HEK293 (cell line): Measurements from ENCODE around the gene OPTN.

ENCODE experiments used
- BCL11A ChIP-seq: fragments of 450-650 bp; formaldehyde crosslinking; IDR thresholded peaks from 2 replicates; pipeline ENCODE4 v1.5.1; 2016; ENCODE audit warnings: low read depth, missing biosample characterization, missing genetic modification characterization
- EGR2 ChIP-seq: fragments of 450-650 bp; formaldehyde crosslinking; IDR thresholded peaks from 2 replicates; pipeline ENCODE4 v1.5.1; 2016; ENCODE audit warnings: low read depth, missing biosample characterization, missing genetic modification characterization
- ELK4 ChIP-seq: IDR thresholded peaks from 2 replicates; pipeline ENCODE4 v1.6.1; 2011; ENCODE audit warnings: mild to moderate bottlenecking, low read depth, low read length, borderline replicate concordance
- KLF10 ChIP-seq: fragments of 450-650 bp; IDR thresholded peaks from 2 replicates; pipeline ENCODE4 v1.5.1; 2018; ENCODE audit warnings: missing biosample characterization, mild to moderate bottlenecking, missing genetic modification characterization
- MZF1 ChIP-seq: fragments of 450-650 bp; formaldehyde crosslinking; IDR thresholded peaks from 2 replicates; pipeline ENCODE4 v1.5.1; 2017; ENCODE audit warnings: missing biosample characterization, missing genetic modification characterization, borderline replicate concordance
- PRDM1 ChIP-seq: fragments of 450-650 bp; formaldehyde crosslinking; IDR thresholded peaks from 2 replicates; pipeline ENCODE4; 2016; ENCODE audit warnings: missing biosample characterization, missing genetic modification characterization
- TCF7L2 ChIP-seq: IDR thresholded peaks from 2 replicates; pipeline ENCODE4 v1.6.1; 2011; ENCODE audit warnings: low read depth, mild to moderate bottlenecking, inconsistent platforms, low read length, moderate library complexity, borderline replicate concordance
- YY1 ChIP-seq: fragments of 450-650 bp; formaldehyde crosslinking; IDR thresholded peaks from 2 replicates; pipeline ENCODE4 v1.5.1; 2018; ENCODE audit warnings: missing biosample characterization, missing genetic modification characterization
- ZBTB17 ChIP-seq: fragments of 450-650 bp; formaldehyde crosslinking; IDR thresholded peaks from 2 replicates; pipeline ENCODE4 v1.5.1; 2016; ENCODE audit warnings: missing biosample characterization, missing genetic modification characterization
- ZFP41 ChIP-seq: fragments of 450-650 bp; formaldehyde crosslinking; IDR thresholded peaks from 2 replicates; pipeline ENCODE4 v1.5.1; 2016; ENCODE audit warnings: missing biosample characterization, missing genetic modification characterization, borderline replicate concordance
- ZNF132 ChIP-seq: fragments of 450-650 bp; formaldehyde crosslinking; IDR thresholded peaks from 2 replicates; pipeline ENCODE4 v1.5.1; 2017; ENCODE audit warnings: missing biosample characterization, missing genetic modification characterization, borderline replicate concordance
- ZNF223 ChIP-seq: fragments of 450-650 bp; formaldehyde crosslinking; IDR thresholded peaks from 2 replicates; pipeline ENCODE4 v1.5.1; 2016; ENCODE audit warnings: missing biosample characterization, missing genetic modification characterization
- ZNF266 ChIP-seq: fragments of 450-650 bp; formaldehyde crosslinking; IDR thresholded peaks from 2 replicates; pipeline ENCODE4 v1.5.1; 2016; ENCODE audit warnings: missing biosample characterization, missing genetic modification characterization, low read depth
- ZNF37A ChIP-seq: fragments of 450-650 bp; IDR thresholded peaks from 2 replicates; pipeline ENCODE4 v1.5.1; 2018; ENCODE audit warnings: missing biosample characterization, missing genetic modification characterization
- ZNF501 ChIP-seq: fragments of 450-650 bp; formaldehyde crosslinking; IDR thresholded peaks from 2 replicates; pipeline ENCODE4 v1.5.1; 2016; ENCODE audit warnings: missing biosample characterization, missing genetic modification characterization
- ZNF529 ChIP-seq: fragments of 450-650 bp; formaldehyde crosslinking; IDR thresholded peaks from 2 replicates; pipeline ENCODE4 v1.5.1; 2017; ENCODE audit warnings: missing genetic modification characterization, missing biosample characterization; ENCODE audit not compliant: insufficient replicate concordance
- ZNF623 ChIP-seq: fragments of 450-650 bp; formaldehyde crosslinking; IDR thresholded peaks from 2 replicates; pipeline ENCODE4 v1.5.1; 2016; ENCODE audit warnings: missing biosample characterization, missing genetic modification characterization
- ZNF76 ChIP-seq: fragments of 450-650 bp; formaldehyde crosslinking; IDR thresholded peaks from 2 replicates; pipeline ENCODE4; 2016; ENCODE audit warnings: low read depth, missing biosample characterization, missing genetic modification characterization, borderline replicate concordance
- ZNF785 ChIP-seq: fragments of 450-650 bp; formaldehyde crosslinking; IDR thresholded peaks from 2 replicates; pipeline ENCODE4 v1.5.1; 2016; ENCODE audit warnings: missing biosample characterization, missing genetic modification characterization
- ZNF791 ChIP-seq: fragments of 450-650 bp; formaldehyde crosslinking; IDR thresholded peaks from 2 replicates; pipeline ENCODE4 v1.5.1; 2016; ENCODE audit warnings: missing biosample characterization, missing genetic modification characterization
- ZNF837 ChIP-seq: fragments of 450-650 bp; formaldehyde crosslinking; IDR thresholded peaks from 2 replicates; pipeline ENCODE4 v1.5.1; 2016; ENCODE audit warnings: missing biosample characterization, missing genetic modification characterization
- ZNF843 ChIP-seq: fragments of 450-650 bp; formaldehyde crosslinking; IDR thresholded peaks from 2 replicates; pipeline ENCODE4 v1.5.1; 2016; ENCODE audit warnings: missing biosample characterization, missing genetic modification characterization
- ZSCAN30 ChIP-seq: fragments of 450-650 bp; IDR thresholded peaks from 2 replicates; pipeline ENCODE4 v1.5.1; 2018; ENCODE audit warnings: missing biosample characterization, mild to moderate bottlenecking, missing genetic modification characterization, moderate library complexity
- TF ChIP-seq, protein P1 (sequence below): fragments of 450-650 bp; formaldehyde crosslinking; IDR thresholded peaks from 2 replicates; pipeline ENCODE4 v1.5.1; 2016; ENCODE audit warnings: missing biosample characterization, missing genetic modification characterization
- TF ChIP-seq, protein P2 (sequence below): fragments of 450-650 bp; formaldehyde crosslinking; IDR thresholded peaks from 2 replicates; pipeline ENCODE4 v1.5.1; 2016; ENCODE audit warnings: missing biosample characterization, missing genetic modification characterization
- TF ChIP-seq, protein P3 (sequence below): fragments of 450-650 bp; formaldehyde crosslinking; conservative IDR thresholded peaks from 2 replicates; pipeline ENCODE4 v1.5.1; 2016; ENCODE audit warnings: low read depth, missing biosample characterization, missing genetic modification characterization

Gene OPTN

DNA sequence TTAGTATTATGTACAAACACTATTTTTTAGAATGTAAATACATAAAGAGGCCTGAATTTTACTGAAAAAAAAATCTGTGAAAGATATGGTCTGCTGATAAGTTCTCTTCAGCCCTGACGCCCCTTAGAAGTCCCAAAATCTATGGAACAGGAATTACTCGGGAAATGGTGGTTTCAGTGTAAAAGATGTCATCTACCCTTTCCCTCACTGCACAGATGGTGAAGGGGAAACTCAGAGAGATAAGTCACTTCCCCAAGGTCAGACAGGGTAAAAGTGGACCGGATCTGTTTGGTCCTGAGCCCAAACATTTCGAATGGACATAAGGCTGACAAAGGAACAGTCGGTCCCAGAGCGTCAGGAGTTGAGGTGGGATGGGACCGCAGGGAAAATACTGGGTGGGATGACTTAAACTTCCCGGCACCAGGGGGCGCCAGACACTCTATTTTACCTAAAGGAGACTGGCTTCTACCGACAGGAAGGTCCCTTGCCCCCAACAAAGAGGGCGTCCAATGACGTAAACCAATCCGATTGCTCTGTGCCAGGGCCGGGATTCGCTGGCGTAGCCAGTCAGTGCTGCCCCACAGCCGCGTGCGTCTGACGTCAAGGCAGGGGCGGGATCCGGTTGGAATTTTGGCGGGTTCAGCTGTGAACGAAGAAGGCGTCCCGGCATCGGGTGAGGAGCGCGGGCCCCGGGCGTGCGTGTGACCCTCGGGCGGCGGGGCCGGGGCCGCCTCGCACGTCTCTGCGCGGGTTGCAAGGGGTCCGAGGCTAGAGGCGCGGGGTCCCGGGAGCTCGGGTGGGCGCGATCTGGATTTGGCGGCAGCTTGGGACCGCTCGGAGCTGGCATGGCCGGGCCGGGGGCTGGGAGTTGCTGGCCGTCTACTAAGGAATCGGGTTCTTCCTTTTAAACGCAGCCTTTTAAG lies 61.2 kb downstream of the OPTN start, which contains the start of gene MCM10 (continued):
- TF ChIP-seq, protein P1, sequence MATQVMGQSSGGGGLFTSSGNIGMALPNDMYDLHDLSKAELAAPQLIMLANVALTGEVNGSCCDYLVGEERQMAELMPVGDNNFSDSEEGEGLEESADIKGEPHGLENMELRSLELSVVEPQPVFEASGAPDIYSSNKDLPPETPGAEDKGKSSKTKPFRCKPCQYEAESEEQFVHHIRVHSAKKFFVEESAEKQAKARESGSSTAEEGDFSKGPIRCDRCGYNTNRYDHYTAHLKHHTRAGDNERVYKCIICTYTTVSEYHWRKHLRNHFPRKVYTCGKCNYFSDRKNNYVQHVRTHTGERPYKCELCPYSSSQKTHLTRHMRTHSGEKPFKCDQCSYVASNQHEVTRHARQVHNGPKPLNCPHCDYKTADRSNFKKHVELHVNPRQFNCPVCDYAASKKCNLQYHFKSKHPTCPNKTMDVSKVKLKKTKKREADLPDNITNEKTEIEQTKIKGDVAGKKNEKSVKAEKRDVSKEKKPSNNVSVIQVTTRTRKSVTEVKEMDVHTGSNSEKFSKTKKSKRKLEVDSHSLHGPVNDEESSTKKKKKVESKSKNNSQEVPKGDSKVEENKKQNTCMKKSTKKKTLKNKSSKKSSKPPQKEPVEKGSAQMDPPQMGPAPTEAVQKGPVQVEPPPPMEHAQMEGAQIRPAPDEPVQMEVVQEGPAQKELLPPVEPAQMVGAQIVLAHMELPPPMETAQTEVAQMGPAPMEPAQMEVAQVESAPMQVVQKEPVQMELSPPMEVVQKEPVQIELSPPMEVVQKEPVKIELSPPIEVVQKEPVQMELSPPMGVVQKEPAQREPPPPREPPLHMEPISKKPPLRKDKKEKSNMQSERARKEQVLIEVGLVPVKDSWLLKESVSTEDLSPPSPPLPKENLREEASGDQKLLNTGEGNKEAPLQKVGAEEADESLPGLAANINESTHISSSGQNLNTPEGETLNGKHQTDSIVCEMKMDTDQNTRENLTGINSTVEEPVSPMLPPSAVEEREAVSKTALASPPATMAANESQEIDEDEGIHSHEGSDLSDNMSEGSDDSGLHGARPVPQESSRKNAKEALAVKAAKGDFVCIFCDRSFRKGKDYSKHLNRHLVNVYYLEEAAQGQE, result no peak
- TF ChIP-seq ZNF76 (tag by site-specific recombination), result peak; percentile 66
- TF ChIP-seq ZNF266 (tag by site-specific recombination), result no peak
- TF ChIP-seq TCF7L2, result no peak
- TF ChIP-seq, protein P2, sequence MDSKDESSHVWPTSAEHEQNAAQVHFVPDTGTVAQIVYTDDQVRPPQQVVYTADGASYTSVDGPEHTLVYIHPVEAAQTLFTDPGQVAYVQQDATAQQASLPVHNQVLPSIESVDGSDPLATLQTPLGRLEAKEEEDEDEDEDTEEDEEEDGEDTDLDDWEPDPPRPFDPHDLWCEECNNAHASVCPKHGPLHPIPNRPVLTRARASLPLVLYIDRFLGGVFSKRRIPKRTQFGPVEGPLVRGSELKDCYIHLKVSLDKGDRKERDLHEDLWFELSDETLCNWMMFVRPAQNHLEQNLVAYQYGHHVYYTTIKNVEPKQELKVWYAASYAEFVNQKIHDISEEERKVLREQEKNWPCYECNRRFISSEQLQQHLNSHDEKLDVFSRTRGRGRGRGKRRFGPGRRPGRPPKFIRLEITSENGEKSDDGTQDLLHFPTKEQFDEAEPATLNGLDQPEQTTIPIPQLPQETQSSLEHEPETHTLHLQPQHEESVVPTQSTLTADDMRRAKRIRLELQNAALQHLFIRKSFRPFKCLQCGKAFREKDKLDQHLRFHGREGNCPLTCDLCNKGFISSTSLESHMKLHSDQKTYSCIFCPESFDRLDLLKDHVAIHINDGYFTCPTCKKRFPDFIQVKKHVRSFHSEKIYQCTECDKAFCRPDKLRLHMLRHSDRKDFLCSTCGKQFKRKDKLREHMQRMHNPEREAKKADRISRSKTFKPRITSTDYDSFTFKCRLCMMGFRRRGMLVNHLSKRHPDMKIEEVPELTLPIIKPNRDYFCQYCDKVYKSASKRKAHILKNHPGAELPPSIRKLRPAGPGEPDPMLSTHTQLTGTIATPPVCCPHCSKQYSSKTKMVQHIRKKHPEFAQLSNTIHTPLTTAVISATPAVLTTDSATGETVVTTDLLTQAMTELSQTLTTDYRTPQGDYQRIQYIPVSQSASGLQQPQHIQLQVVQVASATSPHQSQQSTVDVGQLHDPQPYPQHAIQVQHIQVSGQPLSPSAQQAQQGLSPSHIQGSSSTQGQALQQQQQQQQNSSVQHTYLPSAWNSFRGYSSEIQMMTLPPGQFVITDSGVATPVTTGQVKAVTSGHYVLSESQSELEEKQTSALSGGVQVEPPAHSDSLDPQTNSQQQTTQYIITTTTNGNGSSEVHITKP, result peak; percentile 45
- TF ChIP-seq ZNF223 (tag by site-specific recombination), result no peak
- TF ChIP-seq PRDM1 (tag by site-specific recombination), result no peak
- TF ChIP-seq EGR2 (tag by site-specific recombination), result peak; percentile 25; the same call in 1 of the 2 replicates
- TF ChIP-seq, protein P3, sequence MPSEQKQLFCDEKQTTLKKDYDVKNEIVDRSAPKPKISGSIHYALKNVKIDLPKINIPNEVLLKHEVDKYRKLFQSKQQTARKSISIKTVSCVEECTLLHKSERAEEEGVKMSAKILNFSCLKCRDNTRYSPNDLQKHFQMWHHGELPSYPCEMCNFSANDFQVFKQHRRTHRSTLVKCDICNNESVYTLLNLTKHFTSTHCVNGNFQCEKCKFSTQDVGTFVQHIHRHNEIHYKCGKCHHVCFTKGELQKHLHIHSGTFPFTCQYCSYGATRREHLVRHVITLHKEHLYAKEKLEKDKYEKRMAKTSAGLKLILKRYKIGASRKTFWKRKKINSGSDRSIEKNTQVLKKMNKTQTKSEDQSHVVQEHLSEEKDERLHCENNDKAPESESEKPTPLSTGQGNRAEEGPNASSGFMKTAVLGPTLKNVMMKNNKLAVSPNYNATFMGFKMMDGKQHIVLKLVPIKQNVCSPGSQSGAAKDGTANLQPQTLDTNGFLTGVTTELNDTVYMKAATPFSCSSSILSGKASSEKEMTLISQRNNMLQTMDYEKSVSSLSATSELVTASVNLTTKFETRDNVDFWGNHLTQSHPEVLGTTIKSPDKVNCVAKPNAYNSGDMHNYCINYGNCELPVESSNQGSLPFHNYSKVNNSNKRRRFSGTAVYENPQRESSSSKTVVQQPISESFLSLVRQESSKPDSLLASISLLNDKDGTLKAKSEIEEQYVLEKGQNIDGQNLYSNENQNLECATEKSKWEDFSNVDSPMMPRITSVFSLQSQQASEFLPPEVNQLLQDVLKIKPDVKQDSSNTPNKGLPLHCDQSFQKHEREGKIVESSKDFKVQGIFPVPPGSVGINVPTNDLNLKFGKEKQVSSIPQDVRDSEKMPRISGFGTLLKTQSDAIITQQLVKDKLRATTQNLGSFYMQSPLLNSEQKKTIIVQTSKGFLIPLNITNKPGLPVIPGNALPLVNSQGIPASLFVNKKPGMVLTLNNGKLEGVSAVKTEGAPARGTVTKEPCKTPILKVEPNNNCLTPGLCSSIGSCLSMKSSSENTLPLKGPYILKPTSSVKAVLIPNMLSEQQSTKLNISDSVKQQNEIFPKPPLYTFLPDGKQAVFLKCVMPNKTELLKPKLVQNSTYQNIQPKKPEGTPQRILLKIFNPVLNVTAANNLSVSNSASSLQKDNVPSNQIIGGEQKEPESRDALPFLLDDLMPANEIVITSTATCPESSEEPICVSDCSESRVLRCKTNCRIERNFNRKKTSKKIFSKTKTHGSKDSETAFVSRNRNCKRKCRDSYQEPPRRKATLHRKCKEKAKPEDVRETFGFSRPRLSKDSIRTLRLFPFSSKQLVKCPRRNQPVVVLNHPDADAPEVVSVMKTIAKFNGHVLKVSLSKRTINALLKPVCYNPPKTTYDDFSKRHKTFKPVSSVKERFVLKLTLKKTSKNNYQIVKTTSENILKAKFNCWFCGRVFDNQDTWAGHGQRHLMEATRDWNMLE (tag by site-specific recombination), result peak; percentile 42
- peak; percentile 92 for TF ChIP-seq YY1 (tag by site-specific recombination)
- no peak for TF ChIP-seq ZNF529
- TF ChIP-seq MZF1 (tag by site-specific recombination), result no peak
- TF ChIP-seq BCL11A (tag by site-specific recombination), result no peak
- TF ChIP-seq ZNF623 (tag by site-specific recombination), result no peak
- TF ChIP-seq ZNF132 (tag by site-specific recombination), result no peak
- no peak for TF ChIP-seq ZNF37A (tag by site-specific recombination)
- TF ChIP-seq ZFP41 (tag by site-specific recombination), result no peak
- peak; percentile 14; the same call in 1 of the 2 replicates for TF ChIP-seq ZNF501
- TF ChIP-seq ZBTB17 (tag by site-specific recombination), result peak; percentile 86
- no peak for TF ChIP-seq ZNF837
- peak; percentile 68 for TF ChIP-seq ZSCAN30 (tag by site-specific recombination)
- no peak for TF ChIP-seq ZNF843 (tag by site-specific recombination)
- peak; percentile 64 for TF ChIP-seq KLF10
- no peak for TF ChIP-seq ZNF791 (tag by site-specific recombination)
- no peak for TF ChIP-seq ELK4
- no peak for TF ChIP-seq ZNF785 (tag by site-specific recombination)
